ENCODE data around the gene ZSCAN26. TPM values are rescaled to one million over a fixed set of nuclear protein-coding genes. Genes with fewer than 3 reads are reported as not detected.

ZSCAN26 gene
- total and polyA plus RNA-seq, 4 donors: 2.8 to 9.7 (median 6.1) TPM

GRCh38 chr6:28218312-28219248 lies 48.4 kb upstream of the ZSCAN26 start:
- peak overlapping the region; percentile 21 to 77 (median 47) for H3K4me3 ChIP-seq (ENCODE audit: low read depth in 1 of 3, low read length in 3 of 3)
- peaks cover 0 to 11% (median 6%) of the 10 kb centered on the region in 4 donors for H3K27me3 ChIP-seq (ENCODE audit: control insufficient read depth in 4 of 4, insufficient read depth in 4 of 4, low read length in 3 of 4)
- H3K4me1 ChIP-seq (ENCODE audit: control insufficient read depth in 4 of 4, insufficient read depth in 4 of 4, low read length in 3 of 4): peaks cover 0 to 4% (median 2%) of the 10 kb centered on the region in 4 donors
- H3K36me3 ChIP-seq (ENCODE audit: control insufficient read depth in 4 of 4, insufficient read depth in 3 of 4, low read depth in 1 of 4, low read length in 3 of 4): no peaks in the 10 kb centered on the region
- peaks cover 4 to 11% (median 6%) of the 10 kb centered on the region in 4 donors for H3K9me3 ChIP-seq (ENCODE audit: control insufficient read depth in 4 of 4, low read length in 3 of 4)
- H3K27ac ChIP-seq (ENCODE audit: low read depth in 1 of 2, low read length in 2 of 2): no peak overlapping the region
- no peak for TF ChIP-seq REST (IDR thresholded peaks at IDR 0.05)
- TF ChIP-seq GABPA (IDR thresholded peaks at IDR 0.05 in 1 of 2, conservative IDR thresholded peaks at IDR 0.05 in 1 of 2): peak; percentile 71 to 91
- no peak for TF ChIP-seq EGR1 (IDR thresholded peaks at IDR 0.05; ENCODE audit: low read depth in 2 of 2)
- peak; percentile 19 for TF ChIP-seq YY1 (IDR thresholded peaks at IDR 0.05)
- peak; percentile 85 for DNase-seq (ENCODE audit: low spot score)
- no peak overlapping the region for H3K9ac ChIP-seq (ENCODE audit: low read depth in 1 of 2, low read length in 2 of 2)
- WGBS: 12% methylated on average over 56 of the region's 56 CpGs

- no peak overlapping the region for H3K27ac ChIP-seq (ENCODE audit: low read depth in 1 of 2, low read length in 2 of 2)
- WGBS: 39% methylated on average over 6 of the region's 6 CpGs
- no peak overlapping the region for H3K9ac ChIP-seq (ENCODE audit: low read depth in 1 of 2, low read length in 2 of 2)
- H3K4me1 ChIP-seq (ENCODE audit: control insufficient read depth in 4 of 4, insufficient read depth in 4 of 4, low read length in 3 of 4): peaks cover 0 to 9% (median 2%) of the 10 kb centered on the region in 4 donors
- H3K27me3 ChIP-seq (ENCODE audit: control insufficient read depth in 4 of 4, insufficient read depth in 4 of 4, low read length in 3 of 4): peaks cover 0 to 7% (median 4%) of the 10 kb centered on the region in 4 donors
- H3K36me3 ChIP-seq (ENCODE audit: control insufficient read depth in 4 of 4, insufficient read depth in 3 of 4, low read depth in 1 of 4, low read length in 3 of 4): no peaks in the 10 kb centered on the region
- H3K9me3 ChIP-seq (ENCODE audit: control insufficient read depth in 4 of 4, low read length in 3 of 4): peaks cover 1 to 9% (median 3%) of the 10 kb centered on the region in 4 donors
- TF ChIP-seq SP1 (IDR thresholded peaks at IDR 0.05): no peak
- TF ChIP-seq ATF3 (IDR thresholded peaks at IDR 0.05): no peak
- TF ChIP-seq REST (IDR thresholded peaks at IDR 0.05): no peak
- TF ChIP-seq HNF4G (IDR thresholded peaks at IDR 0.05): no peak
- DNase-seq (ENCODE audit: low spot score): no peak
- no peak overlapping the region for H3K4me3 ChIP-seq (ENCODE audit: low read depth in 1 of 3, low read length in 3 of 3)
Observed at GRCh38 chr6:28220257-28221133, 46.4 kb upstream of the ZSCAN26 start.
